HepG2 (cell line): ENCODE results near the gene WDR76. TPM values are rescaled to one million over a fixed set of nuclear protein-coding genes. Genes with fewer than 3 reads are reported as not detected.

Source experiments
- BORCS8-MEF2B ChIP-seq: sonication (generic); formaldehyde crosslinking; IDR thresholded peaks from 2 replicates; pipeline ENCODE4 v1.8.0; 2022; ENCODE audit warnings: mild to moderate bottlenecking, missing genetic modification reagents
- FOXO1 ChIP-seq: sonication (generic); formaldehyde crosslinking; IDR thresholded peaks from 2 replicates; pipeline ENCODE4 v1.4.0; 2020; ENCODE audit warnings: missing genetic modification reagents
- HBP1 ChIP-seq: IDR thresholded peaks from 2 replicates; pipeline ENCODE4 v1.6.1; 2016; ENCODE audit warnings: low read depth, control low read depth
- SNAPC4 ChIP-seq: sonication (generic); formaldehyde crosslinking; IDR thresholded peaks from 2 replicates; pipeline ENCODE4 v1.4.0; 2020; ENCODE audit warnings: mild to moderate bottlenecking, missing genetic modification reagents
- SNRNP70 ChIP-seq: fragments of 200-400 bp; formaldehyde crosslinking; IDR thresholded peaks from 2 replicates; pipeline ENCODE4 v1.6.1; 2017; ENCODE audit warnings: mild to moderate bottlenecking, low read depth, low read length, moderate library complexity
- SRY ChIP-seq: sonication (generic); formaldehyde crosslinking; IDR thresholded peaks from 2 replicates; pipeline ENCODE4 v1.8.0; 2022; ENCODE audit warnings: mild to moderate bottlenecking, missing genetic modification reagents
- ZFP1 ChIP-seq: IDR thresholded peaks from 2 replicates; pipeline ENCODE4 v1.6.1; 2016
- ZNF569 ChIP-seq: sonication (generic); formaldehyde crosslinking; IDR thresholded peaks from 2 replicates; pipeline ENCODE4 v1.5.0; 2020; ENCODE audit warnings: mild to moderate bottlenecking, missing genetic modification reagents, moderate library complexity, borderline replicate concordance
- ZNF777 ChIP-seq: sonication (generic); formaldehyde crosslinking; IDR thresholded peaks from 2 replicates; pipeline ENCODE4 v1.4.0; 2020; ENCODE audit warnings: missing genetic modification reagents
- polyA plus RNA-seq, 8 experiments: library from polyadenylated mRNA; depleted of rRNA in 3 of 8; stranded (reverse) in 7 of 8; unstranded in 1 of 8; fragments of >200 nt; fragmentation: Illumina TruSeq in 4 of 8; extraction: Trizol in 4 of 8; gene quantifications; 2 replicates each; pipeline versions ENCODE4 v1.2.1 to v1.2.3, GENCODE V29; 2011 to 2016; ENCODE audit warnings: low read depth in 4 of 8, missing spikeins in 1 of 8, mixed read lengths in 1 of 8; ENCODE audit not compliant: insufficient read depth in 1 of 8
- total RNA-seq, 5 experiments: library from RNA; depleted of rRNA; stranded (reverse); fragments of >200 nt; fragmentation: Illumina TruSeq; extraction: Trizol; gene quantifications; 2 replicates each; pipeline ENCODE4 v1.2.3, GENCODE V29; 2016; ENCODE audit warnings: low read depth in 1 of 5

The WDR76 gene
- total and polyA plus RNA-seq, 2 of the 13 experiments (the other 11 are each of a cell fraction or from before 2014, with no cell fraction given): 1.1 to 9.7 TPM

GRCh38 chr15:43799945-43800285, 26.9 kb upstream of the WDR76 start, which contains the start of gene SERINC4 (continued):
- no peak for TF ChIP-seq HBP1
- no peak for TF ChIP-seq SNAPC4 (CRISPR knock-in tag)
- TF ChIP-seq ZFP1: 0 out of 2 replicates have a peak, but pooled peaks have one; percentile 3
- no peak for TF ChIP-seq ZNF569 (CRISPR knock-in tag)
- TF ChIP-seq ZNF777 (CRISPR knock-in tag): no peak
- TF ChIP-seq BORCS8-MEF2B (CRISPR knock-in tag): no peak
- TF ChIP-seq SNRNP70: no peak
- no peak for TF ChIP-seq SRY
- TF ChIP-seq FOXO1 (CRISPR knock-in tag): no peak
